Aorta (tissue), 5 donors: ENCODE data around the gene TIGD4. TPM values are rescaled to one million over a fixed set of nuclear protein-coding genes. Genes with fewer than 3 reads are reported as not detected.
A peak's percentile ranks its signal among the peaks of the same experiment; 100 is the strongest.

Experiments used
- ATAC-seq: fragments of 200-7000 bp; cut with Tn5 transposase; one replicate; pipeline ENCODE4 v1.9.1; 2022; ENCODE audit warnings: moderate library complexity; ENCODE audit not compliant: low FRiP score
- DNase-seq, 2 donors: peaks; one replicate each; pipeline ENCODE4 v3.0.0-alpha.2; 2020
- H3K27ac ChIP-seq, 2 donors: one replicate each; pipeline ENCODE4 v1.5.1; 2013; ENCODE audit warnings: low read length in 2 of 2, mild to moderate bottlenecking in 2 of 2, moderate library complexity in 2 of 2, control low read depth in 1 of 2, inconsistent platforms in 1 of 2, low read depth in 1 of 2
- H3K27me3 ChIP-seq, 2 donors: one replicate each; pipeline ENCODE4 v1.6.1; 2013; ENCODE audit warnings: control low read depth in 1 of 2, low read length in 1 of 2, mild to moderate bottlenecking in 1 of 2, moderate library complexity in 1 of 2; ENCODE audit not compliant: insufficient read depth in 2 of 2, control insufficient read depth in 1 of 2
- H3K36me3 ChIP-seq, 2 donors: one replicate each; pipeline ENCODE4 v1.6.1; 2013; ENCODE audit warnings: control low read depth in 1 of 2, low read length in 1 of 2, mild to moderate bottlenecking in 1 of 2; ENCODE audit not compliant: insufficient read depth in 2 of 2, control insufficient read depth in 1 of 2
- H3K4me1 ChIP-seq, 2 donors: one replicate each; pipeline ENCODE4 v1.6.1; 2013; ENCODE audit warnings: low read length in 2 of 2, control low read depth in 1 of 2, mild to moderate bottlenecking in 1 of 2, moderate library complexity in 1 of 2; ENCODE audit not compliant: insufficient read depth in 2 of 2, control insufficient read depth in 1 of 2
- H3K4me3 ChIP-seq, 2 donors: one replicate each; pipeline ENCODE4 v1.5.1; 2013; ENCODE audit warnings: low read length in 2 of 2, control low read depth in 1 of 2, mild to moderate bottlenecking in 1 of 2
- H3K9me3 ChIP-seq: one replicate; pipeline ENCODE4 v1.6.1; 2013; ENCODE audit warnings: mild to moderate bottlenecking, low read length; ENCODE audit not compliant: control insufficient read depth
- WGBS, 2 donors: extraction: QIAGEN DNeasy Blood & Tissue Kit; methylation state at CpG; one replicate each; pipeline ENCODE4 v1.1.7; 2013; 5-methylcytosine and 5-hydroxymethylcytosine counted together
- intact Hi-C, 2 donors: fragments of 100-400 bp; cut with DNase I; formaldehyde crosslinking; loops; one replicate each; pipeline versions ENCODE4 v1.14.2 to v1.15.0; 2022
- long read RNA-seq, 2 donors: library from polyadenylated mRNA; unstranded; transcript quantifications; one replicate each; pipeline ENCODE4 v2.0.0, GENCODE V29; 2020 to 2021
- polyA plus RNA-seq, 2 donors: library from polyadenylated mRNA; stranded (reverse); fragments of 200-250 nt; gene quantifications; one replicate each; pipeline ENCODE4 v1.2.3, GENCODE V29; 2013
- total RNA-seq, 2 donors: library from RNA; stranded (reverse); fragmentation: NEBNext Ultra II Directional; extraction: Animal tissue kit (Norgen Biotek cat#: 25700); gene quantifications; one replicate each; pipeline ENCODE4 v1.2.1, GENCODE V29; 2021
- donor health status: healthy with polysubstance abuse.
- donor health status: Bipolar disorder and iron deficiency.
- donor health status: DM: no; HTN: no; CAD: no.
- donor health status: DM: no; HTN: no; CAD: no.
- donor health status: DM: yes; HTN: yes; CAD: no.

Gene TIGD4
- under 1 TPM; 0.30 to 0.32 TPM for total RNA-seq
- polyA plus RNA-seq, result not detected
- long read RNA-seq, donor 1, result 0 reads
- long read RNA-seq, donor 2, result 0 reads

- ATAC-seq (peak; percentile 100), DNase-seq (peak; percentile 99)
- 0 to 1% methylated on average over 54 to 55 of the region's 55 CpGs for WGBS, 2 donors
- peak within 1 kb of the TSS in 1 of 2 donors; percentile 59 for H3K27ac ChIP-seq
- intact Hi-C loops, result loop anchor here (5.0 to 10.0 kb wide), 4 partner anchors 242 to 1685 kb away; partner anchors contain the start of genes FBXW7 (in 2 of the 2) and RPS3A (in 1 of the 2)
- H3K36me3 ChIP-seq, result no peaks in the 10 kb centered on the region
- no peaks in the 10 kb centered on the region for H3K27me3 ChIP-seq
- no peaks in the 10 kb centered on the region for H3K9me3 ChIP-seq
- H3K4me1 ChIP-seq, result no peaks in the 10 kb centered on the region
- peak within 1 kb of the TSS; percentile 81 to 85 for H3K4me3 ChIP-seq
Observed at GRCh38 chr4:152779513-152780266, at the start of gene TIGD4, which contains the start of gene ARFIP1. TSS of gene TIGD4 (minus strand) at chr4:152779730. CDS start at chr4:152771004, 8,726 bp downstream. TSS of gene ARFIP1 (plus strand) at chr4:152779954. CDS start at chr4:152829634, 49,680 bp downstream.

DNA sequence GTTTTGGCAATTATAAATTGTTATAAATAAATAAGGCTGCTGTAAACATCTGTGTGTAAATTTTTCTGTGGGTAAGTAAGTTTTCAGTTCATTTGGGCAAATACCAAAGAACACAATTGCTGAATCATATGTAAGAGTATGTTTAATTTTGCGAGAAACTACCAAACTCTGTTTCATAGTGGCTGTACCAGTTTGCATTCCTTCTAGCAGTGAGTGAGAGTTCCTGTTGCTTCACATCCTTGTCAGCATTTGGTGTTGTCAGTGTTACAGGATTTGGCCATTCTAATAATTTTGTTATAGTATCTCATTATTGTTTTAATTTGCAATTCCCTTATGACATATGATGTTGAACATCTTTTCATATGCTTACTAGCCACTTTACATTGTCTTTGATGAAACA lies 48.6 kb upstream of the TIGD4 start:
- no peak for DNase-seq

GRCh38 chr4:152825336-152825735 lies 45.8 kb upstream of the TIGD4 start:
- intact Hi-C loops, result no loop called here

More for the DNA sequence above, 48.6 kb upstream of the TIGD4 start:
- Histone ChIP-seq H3K27me3 (no peaks in the 10 kb centered on the region), H3K4me1 (no peaks in the 10 kb centered on the region), H3K27ac (no peak overlapping the region), H3K36me3 (no peaks in the 10 kb centered on the region), H3K4me3 (no peak overlapping the region), H3K9me3 (no peaks in the 10 kb centered on the region)
- intact Hi-C loops, result no loop called here
- WGBS, 2 donors, result 84 to 96% methylated on average over 1 of the region's 1 CpG
- ATAC-seq, result no peak

DNA sequence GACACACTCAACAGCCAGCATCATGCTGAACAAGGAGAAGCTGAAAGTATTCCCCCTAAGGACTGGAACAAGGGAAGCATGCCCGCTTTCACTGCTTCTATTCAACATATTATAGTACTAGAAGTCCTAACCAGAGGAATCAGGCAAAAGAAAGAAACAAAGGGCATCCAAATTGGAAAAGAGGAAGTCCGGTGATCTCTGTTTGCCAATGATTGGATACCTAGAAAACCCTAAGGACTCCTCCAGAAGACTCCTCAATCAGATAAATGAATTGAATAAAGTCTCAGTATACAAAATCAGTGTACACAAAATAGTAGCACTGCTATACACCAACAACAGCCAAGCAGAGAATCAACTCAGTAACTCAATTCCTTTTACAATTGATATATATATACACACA lies 45.0 kb upstream of the TIGD4 start:
- ATAC-seq, result no peak
- no peak for DNase-seq
- Histone ChIP-seq H3K4me3 (no peak overlapping the region), H3K36me3 (peaks cover 0 to 2% of the 10 kb centered on the region in 2 donors), H3K27me3 (no peaks in the 10 kb centered on the region), H3K9me3 (peaks cover 1% of the 10 kb centered on the region), H3K4me1 (no peaks in the 10 kb centered on the region), H3K27ac (no peak overlapping the region)
- intact Hi-C loops, result no loop called here
- WGBS, 2 donors, result 96% methylated on average over 2 of the region's 2 CpGs

More at GRCh38 chr4:152825336-152825735, 45.8 kb upstream of the TIGD4 start:
- ATAC-seq, result no peak
- Histone ChIP-seq H3K36me3 (peaks cover 0 to under 1% of the 10 kb centered on the region in 2 donors), H3K4me3 (no peak overlapping the region), H3K27me3 (no peaks in the 10 kb centered on the region), H3K4me1 (no peaks in the 10 kb centered on the region), H3K27ac (no peak overlapping the region), H3K9me3 (peaks cover 1% of the 10 kb centered on the region)
- no peak for DNase-seq

DNA sequence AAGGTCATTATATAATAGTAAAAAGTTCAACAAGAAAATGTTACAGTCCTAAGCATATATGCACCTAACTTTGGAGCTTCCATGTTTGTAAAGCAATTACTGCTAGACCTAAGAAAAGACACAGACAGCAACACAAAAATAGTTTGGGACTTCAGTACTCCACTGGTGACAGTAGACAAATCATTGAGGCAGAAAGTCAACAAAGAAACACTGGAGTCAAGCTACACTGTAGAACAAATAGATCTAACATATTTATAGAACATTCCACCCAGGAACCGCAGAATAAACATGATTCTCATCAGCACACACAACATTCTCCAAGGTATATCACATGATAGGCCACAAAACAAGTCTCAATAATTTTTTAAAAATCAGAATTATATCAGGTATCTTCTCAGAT lies 42.8 kb upstream of the TIGD4 start:
- Histone ChIP-seq H3K36me3 (peaks cover 0 to 2% of the 10 kb centered on the region in 2 donors), H3K4me1 (no peaks in the 10 kb centered on the region), H3K4me3 (no peak overlapping the region), H3K27me3 (no peaks in the 10 kb centered on the region), H3K27ac (no peak overlapping the region), H3K9me3 (peaks cover 1% of the 10 kb centered on the region)
- intact Hi-C loops, result no loop called here
- ATAC-seq (no peak), DNase-seq (no peak)
- 80 to 84% methylated on average over 1 of the region's 1 CpG for WGBS, 2 donors

GRCh38 chr4:152820073-152820472 lies 40.5 kb upstream of the TIGD4 start:
- WGBS, 2 donors, result 99 to 100% methylated on average over 2 of the region's 2 CpGs
- no peak for ATAC-seq

GRCh38 chr4:152819026-152819645 lies 39.6 kb upstream of the TIGD4 start:
- Histone ChIP-seq H3K4me1 (no peaks in the 10 kb centered on the region), H3K36me3 (peaks cover 0 to 2% of the 10 kb centered on the region in 2 donors), H3K27ac (no peak overlapping the region), H3K4me3 (no peak overlapping the region), H3K27me3 (no peaks in the 10 kb centered on the region), H3K9me3 (peaks cover 2% of the 10 kb centered on the region)
- ATAC-seq (no peak), DNase-seq (no peak)
- WGBS, 2 donors, result 91 to 97% methylated on average over 7 of the region's 7 CpGs
- intact Hi-C loops, result no loop called here

More at GRCh38 chr4:152820073-152820472, 40.5 kb upstream of the TIGD4 start:
- DNase-seq, result no peak
- Histone ChIP-seq H3K27me3 (no peaks in the 10 kb centered on the region), H3K4me1 (no peaks in the 10 kb centered on the region), H3K36me3 (peaks cover 0 to 2% of the 10 kb centered on the region in 2 donors), H3K27ac (no peak overlapping the region), H3K9me3 (peaks cover 1% of the 10 kb centered on the region), H3K4me3 (no peak overlapping the region)
- intact Hi-C loops, result no loop called here

- H3K4me1 ChIP-seq, result no peaks in the 10 kb centered on the region
- DNase-seq (no peak), ATAC-seq (no peak)
- H3K27ac ChIP-seq, result no peak overlapping the region
- H3K36me3 ChIP-seq, result peaks cover 0 to 2% of the 10 kb centered on the region in 2 donors
- no peaks in the 10 kb centered on the region for H3K27me3 ChIP-seq
- no peak overlapping the region for H3K4me3 ChIP-seq
- intact Hi-C loops, result no loop called here
- peaks cover 5% of the 10 kb centered on the region for H3K9me3 ChIP-seq
Observed at GRCh38 chr4:152817331-152817730, 37.8 kb upstream of the TIGD4 start.
